ENCODE measurements around the gene TMEM132D. TPM values are rescaled to one million over a fixed set of nuclear protein-coding genes. Genes with fewer than 3 reads are reported as not detected.

Gene TMEM132D
- total RNA-seq, 2 donors from 2014 or later = not detected

DNA sequence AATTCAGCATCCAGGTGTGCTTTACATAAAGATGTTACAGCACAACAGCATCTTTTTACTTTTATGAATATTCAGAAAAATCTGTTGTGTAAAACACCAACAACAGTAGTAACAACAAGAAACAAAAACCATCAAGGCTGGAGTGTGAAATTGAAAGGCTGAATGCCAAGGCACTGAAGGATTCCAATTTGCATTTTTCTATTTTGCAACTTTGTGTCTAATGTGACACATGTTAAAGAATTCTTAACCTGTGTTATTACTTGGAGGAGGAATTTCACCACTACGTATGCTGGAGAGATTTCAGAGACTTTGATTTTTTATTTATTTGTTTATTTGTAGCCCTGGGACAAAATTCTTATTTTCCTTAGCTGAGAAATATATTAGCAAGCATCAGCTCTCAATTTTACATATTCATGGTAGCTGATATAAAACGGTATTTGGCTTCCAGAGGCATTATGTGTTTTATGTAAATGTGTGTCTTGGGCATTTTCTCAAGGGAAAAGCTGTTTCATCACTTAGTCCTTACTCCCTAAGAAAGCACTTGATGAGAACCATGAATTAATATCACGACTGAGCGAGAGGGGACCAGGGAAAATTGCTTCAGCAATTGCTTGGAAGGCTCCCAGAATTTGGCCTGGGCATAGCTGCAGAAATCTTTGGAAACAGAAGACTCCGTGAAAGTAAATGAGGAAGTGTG is 475.4 kb downstream of the TMEM132D start:
- Mint-ChIP-seq H3K4me3 (no peak overlapping the region), H3K36me3 (ENCODE audit: insufficient read depth in 2 of 2) (no peaks in the 10 kb centered on the region), H3K27me3 (ENCODE audit: low read depth) (no peaks in the 10 kb centered on the region), H3K27ac (no peak overlapping the region), H3K9me3 (peaks cover 6 to 15% of the 10 kb centered on the region in 2 donors), H3K4me1 (ENCODE audit: low read depth) (no peaks in the 10 kb centered on the region)
- DNase-seq (no peak), ATAC-seq (replicated peaks in 1 of 2) (no peak)

GRCh38 chr12:129423041-129423580 is 480.7 kb downstream of the TMEM132D start:
- H3K9me3 Mint-ChIP-seq = peaks cover 4 to 8% of the 10 kb centered on the region in 2 donors
- no peaks in the 10 kb centered on the region for H3K4me1 Mint-ChIP-seq (ENCODE audit: low read depth)
- H3K27me3 Mint-ChIP-seq (ENCODE audit: low read depth) = no peaks in the 10 kb centered on the region
- no peak overlapping the region for H3K27ac Mint-ChIP-seq
- no peak for DNase-seq
- H3K36me3 Mint-ChIP-seq (ENCODE audit: insufficient read depth in 2 of 2) = no peaks in the 10 kb centered on the region
- H3K4me3 Mint-ChIP-seq = no peak overlapping the region
- ATAC-seq (replicated peaks in 1 of 2) = no peak

GRCh38 chr12:129413295-129413694 is 490.5 kb downstream of the TMEM132D start:
- peaks cover 5 to 6% of the 10 kb centered on the region in 2 donors for H3K9me3 Mint-ChIP-seq
- H3K4me3 Mint-ChIP-seq = no peak overlapping the region
- DNase-seq = no peak
- ATAC-seq (replicated peaks in 1 of 2) = no peak
- H3K4me1 Mint-ChIP-seq (ENCODE audit: low read depth) = no peaks in the 10 kb centered on the region
- no peaks in the 10 kb centered on the region for H3K27me3 Mint-ChIP-seq (ENCODE audit: low read depth)
- no peak overlapping the region for H3K27ac Mint-ChIP-seq
- no peaks in the 10 kb centered on the region for H3K36me3 Mint-ChIP-seq (ENCODE audit: insufficient read depth in 2 of 2)

GRCh38 chr12:129409281-129409680 is 494.5 kb downstream of the TMEM132D start:
- ATAC-seq (replicated peaks in 1 of 2) (no peak), DNase-seq (no peak)
- Mint-ChIP-seq H3K36me3 (ENCODE audit: insufficient read depth in 2 of 2) (peaks cover 0 to 2% of the 10 kb centered on the region in 2 donors), H3K27ac (no peak overlapping the region), H3K9me3 (peaks cover 3% of the 10 kb centered on the region in 2 donors), H3K4me1 (ENCODE audit: low read depth) (no peaks in the 10 kb centered on the region), H3K27me3 (ENCODE audit: low read depth) (no peaks in the 10 kb centered on the region), H3K4me3 (no peak overlapping the region)

DNA sequence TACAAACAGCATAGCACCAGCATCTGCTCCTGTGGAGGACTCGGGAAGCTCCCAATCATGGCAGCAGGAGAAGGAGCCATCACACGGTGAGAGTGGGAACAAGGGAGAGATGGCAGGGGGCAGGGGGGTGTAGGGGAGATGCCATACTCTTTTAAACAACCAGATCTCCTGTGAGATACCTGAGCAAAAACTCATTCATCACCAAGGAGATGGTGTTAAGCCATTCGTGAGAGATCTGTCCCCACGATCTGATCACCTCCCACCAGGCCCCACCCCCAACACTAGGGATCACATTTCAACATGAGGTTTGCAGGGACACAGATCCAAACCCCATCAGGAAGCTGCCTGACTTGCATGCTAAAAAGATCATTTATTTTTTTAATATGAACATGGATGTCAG is 499.3 kb downstream of the TMEM132D start:
- Mint-ChIP-seq H3K9me3 (peaks cover 6 to 10% of the 10 kb centered on the region in 2 donors), H3K4me3 (no peak overlapping the region), H3K36me3 (ENCODE audit: insufficient read depth in 2 of 2) (peaks cover 0 to 5% of the 10 kb centered on the region in 2 donors), H3K27me3 (ENCODE audit: low read depth) (no peaks in the 10 kb centered on the region), H3K4me1 (ENCODE audit: low read depth) (no peaks in the 10 kb centered on the region), H3K27ac (no peak overlapping the region)
- ATAC-seq (replicated peaks in 1 of 2) = no peak
- no peak for DNase-seq

GRCh38 chr12:129401572-129401971 is 502.3 kb downstream of the TMEM132D start:
- Mint-ChIP-seq H3K4me3 (no peak overlapping the region), H3K27ac (no peak overlapping the region), H3K9me3 (peaks cover 10 to 16% of the 10 kb centered on the region in 2 donors), H3K36me3 (ENCODE audit: insufficient read depth in 2 of 2) (peaks cover 0 to 6% of the 10 kb centered on the region in 2 donors), H3K27me3 (ENCODE audit: low read depth) (no peaks in the 10 kb centered on the region), H3K4me1 (ENCODE audit: low read depth) (no peaks in the 10 kb centered on the region)
- ATAC-seq (replicated peaks in 1 of 2) (no peak), DNase-seq (no peak)

- H3K36me3 Mint-ChIP-seq (ENCODE audit: insufficient read depth in 2 of 2) = no peaks in the 10 kb centered on the region
- peaks cover 4 to 8% of the 10 kb centered on the region in 2 donors for H3K9me3 Mint-ChIP-seq
- no peak overlapping the region for H3K4me3 Mint-ChIP-seq
- H3K27ac Mint-ChIP-seq = no peak overlapping the region
- H3K4me1 Mint-ChIP-seq (ENCODE audit: low read depth) = no peaks in the 10 kb centered on the region
- H3K27me3 Mint-ChIP-seq (ENCODE audit: low read depth) = no peaks in the 10 kb centered on the region
- ATAC-seq (replicated peaks in 1 of 2) = no peak
- DNase-seq = no peak
These were observed 509.5 kb downstream of the TMEM132D start for GRCh38 chr12:129394177-129394825.

DNA sequence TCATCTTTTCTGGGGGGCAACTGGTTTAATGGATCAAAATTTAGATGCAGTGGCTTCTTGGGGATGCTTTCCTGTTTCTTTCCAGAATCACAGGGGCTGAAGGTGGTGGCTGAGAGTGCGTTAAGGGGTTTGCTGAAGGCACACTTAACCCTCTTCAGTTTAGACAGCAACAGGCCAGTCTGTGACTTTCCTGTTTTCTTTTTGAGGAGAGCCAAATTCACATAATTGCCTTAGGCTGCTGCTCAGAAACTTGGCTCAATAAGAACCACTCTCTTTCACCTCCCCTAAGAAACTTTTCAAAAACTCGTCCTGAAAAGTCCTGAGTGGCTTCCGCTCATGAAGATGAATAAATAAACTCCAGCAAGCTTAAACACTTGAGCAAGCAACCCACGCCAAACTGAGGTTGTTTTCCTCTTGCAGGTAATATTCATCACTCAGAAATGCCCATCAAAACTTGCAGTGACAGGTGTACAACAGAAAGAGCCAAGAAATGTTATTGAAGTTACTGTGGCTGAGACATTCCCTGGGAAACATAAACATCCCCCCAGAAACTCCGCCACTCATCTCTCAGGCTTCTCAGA is 510.4 kb downstream of the TMEM132D start:
- ATAC-seq (replicated peaks in 1 of 2) (no peak), DNase-seq (no peak)
- H3K4me1 Mint-ChIP-seq (ENCODE audit: low read depth) = no peaks in the 10 kb centered on the region
- peaks cover 2 to 5% of the 10 kb centered on the region in 2 donors for H3K9me3 Mint-ChIP-seq
- H3K27ac Mint-ChIP-seq = no peak overlapping the region
- H3K4me3 Mint-ChIP-seq = no peak overlapping the region
- H3K27me3 Mint-ChIP-seq (ENCODE audit: low read depth) = no peaks in the 10 kb centered on the region
- H3K36me3 Mint-ChIP-seq (ENCODE audit: insufficient read depth in 2 of 2) = no peaks in the 10 kb centered on the region

GRCh38 chr12:129385637-129385990 is 518.2 kb downstream of the TMEM132D start:
- Mint-ChIP-seq H3K4me3 (no peak overlapping the region), H3K27me3 (ENCODE audit: low read depth) (no peaks in the 10 kb centered on the region), H3K36me3 (ENCODE audit: insufficient read depth in 2 of 2) (no peaks in the 10 kb centered on the region), H3K4me1 (ENCODE audit: low read depth) (no peaks in the 10 kb centered on the region), H3K27ac (no peak overlapping the region), H3K9me3 (peaks cover 0 to 3% of the 10 kb centered on the region in 2 donors)
- ATAC-seq (replicated peaks in 1 of 2) (no peak), DNase-seq (no peak)

DNA sequence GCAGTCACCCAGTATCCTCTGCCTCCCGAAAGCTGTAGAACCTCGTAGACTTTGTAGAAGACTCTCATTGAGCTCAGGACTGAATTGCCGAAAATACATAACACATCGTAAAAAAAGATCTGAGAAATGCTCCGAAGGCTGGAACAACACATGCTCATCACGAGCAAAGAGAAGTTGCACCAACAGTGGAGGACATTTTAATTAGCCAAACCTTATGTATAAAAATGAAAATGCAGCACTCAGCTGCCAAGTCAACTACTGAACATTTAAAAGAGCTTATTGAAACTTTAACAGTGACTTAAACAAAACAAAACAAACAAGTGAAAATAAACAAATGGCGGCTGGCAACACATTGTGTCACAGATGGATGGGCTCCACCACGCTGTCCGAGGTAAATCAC is 519.9 kb downstream of the TMEM132D start:
- Mint-ChIP-seq H3K9me3 (peaks cover 0 to 5% of the 10 kb centered on the region in 2 donors), H3K4me1 (ENCODE audit: low read depth) (no peaks in the 10 kb centered on the region), H3K27ac (no peak overlapping the region), H3K36me3 (ENCODE audit: insufficient read depth in 2 of 2) (no peaks in the 10 kb centered on the region), H3K4me3 (no peak overlapping the region), H3K27me3 (ENCODE audit: low read depth) (no peaks in the 10 kb centered on the region)
- ATAC-seq (replicated peaks in 1 of 2) (no peak), DNase-seq (no peak)

- H3K36me3 Mint-ChIP-seq (ENCODE audit: insufficient read depth in 2 of 2) = no peaks in the 10 kb centered on the region
- no peak for ATAC-seq (replicated peaks in 1 of 2)
- no peak overlapping the region for H3K27ac Mint-ChIP-seq
- no peak overlapping the region for H3K4me3 Mint-ChIP-seq
- H3K9me3 Mint-ChIP-seq = peaks cover 6 to 9% of the 10 kb centered on the region in 2 donors
- no peak for DNase-seq
- no peaks in the 10 kb centered on the region for H3K4me1 Mint-ChIP-seq (ENCODE audit: low read depth)
- H3K27me3 Mint-ChIP-seq (ENCODE audit: low read depth) = no peaks in the 10 kb centered on the region
These were observed 522.1 kb downstream of the TMEM132D start for GRCh38 chr12:129381715-129382114.

- Mint-ChIP-seq H3K4me3 (no peak overlapping the region), H3K9me3 (peaks cover 6 to 9% of the 10 kb centered on the region in 2 donors), H3K36me3 (ENCODE audit: insufficient read depth in 2 of 2) (no peaks in the 10 kb centered on the region), H3K27me3 (ENCODE audit: low read depth) (no peaks in the 10 kb centered on the region), H3K27ac (no peak overlapping the region), H3K4me1 (ENCODE audit: low read depth) (no peaks in the 10 kb centered on the region)
- ATAC-seq (replicated peaks in 1 of 2) (no peak), DNase-seq (no peak)
These were observed 524.6 kb downstream of the TMEM132D start for GRCh38 chr12:129379076-129379804.

- Mint-ChIP-seq H3K9me3 (peaks cover 6 to 9% of the 10 kb centered on the region in 2 donors), H3K36me3 (ENCODE audit: insufficient read depth in 2 of 2) (no peaks in the 10 kb centered on the region), H3K4me1 (ENCODE audit: low read depth) (no peaks in the 10 kb centered on the region), H3K4me3 (no peak overlapping the region), H3K27me3 (ENCODE audit: low read depth) (no peaks in the 10 kb centered on the region), H3K27ac (no peak overlapping the region)
- DNase-seq = no peak
- no peak for ATAC-seq (replicated peaks in 1 of 2)
These were observed 525.3 kb downstream of the TMEM132D start for GRCh38 chr12:129378496-129378895.

Measured in activated T-cell treated with anti-CD3 and anti-CD28 coated beads, Interleukin-2, amount 50 U/mL, for 72 hours (primary cell).